IPS-NIHi7 (cell line): Measurements from ENCODE around the gene ZNF581.
A peak's percentile ranks its signal among the peaks of the same experiment; 100 is the strongest.

Experiments used
- DNase-seq: peaks from one replicate; pipeline ENCODE4 v3.0.0; 2012; ENCODE audit warnings: mixed read lengths; ENCODE audit errors: extremely low spot score

ZNF581 gene

DNA sequence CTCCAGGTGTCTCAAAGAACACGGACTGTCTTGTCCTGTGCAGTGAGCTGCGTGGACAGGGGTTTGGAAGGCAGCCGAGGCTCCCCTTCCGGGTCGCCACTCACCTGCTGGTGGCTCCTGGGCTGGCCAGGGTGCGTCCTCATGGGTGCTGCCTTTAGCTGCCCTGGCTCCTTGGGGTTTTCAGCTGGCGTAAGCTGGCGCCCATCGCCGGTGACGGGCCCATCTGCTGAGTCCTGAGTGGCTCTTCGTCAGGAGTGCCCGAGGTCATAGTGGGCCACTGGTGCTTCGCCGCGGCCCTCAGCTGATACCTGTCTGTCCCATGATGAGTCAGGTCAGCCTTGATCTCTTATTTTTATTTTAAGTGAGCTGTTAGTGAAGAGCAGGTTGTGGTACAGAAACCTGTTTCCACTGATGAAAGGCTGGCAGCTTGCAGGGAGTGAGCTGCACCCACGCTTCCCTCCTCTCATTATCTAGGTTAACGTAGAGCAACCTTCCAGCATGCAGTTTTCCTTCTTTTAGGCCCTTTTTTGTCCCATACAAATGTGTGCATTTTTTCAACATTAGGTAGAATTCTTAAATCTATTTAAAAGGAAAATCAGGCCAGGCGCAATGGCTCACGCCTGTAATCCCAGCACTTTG, 50.0 kb downstream of the ZNF581 start:
- DNase-seq = no peak

DNA sequence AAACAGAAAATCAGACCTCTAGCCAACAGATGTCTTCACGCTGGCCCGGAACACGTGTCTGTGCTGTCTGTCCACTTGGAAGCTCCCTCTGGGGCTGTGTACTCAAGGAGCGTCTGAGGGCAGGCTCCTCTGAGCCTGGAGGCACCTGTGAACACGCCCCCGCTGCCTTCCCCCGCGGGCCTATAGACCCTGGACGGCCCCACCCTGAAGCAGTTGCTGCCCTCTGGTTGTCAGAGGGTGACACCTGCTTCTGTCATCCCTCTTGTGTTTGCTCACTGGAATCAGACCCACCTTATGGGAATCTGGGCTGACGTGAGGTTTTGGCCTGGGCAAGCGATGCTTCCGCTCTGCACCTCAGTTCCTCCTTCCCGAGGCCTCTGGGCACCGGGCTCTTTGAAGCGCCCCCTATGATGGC, 50.8 kb downstream of the ZNF581 start:
- peak; percentile 9 for DNase-seq

DNA sequence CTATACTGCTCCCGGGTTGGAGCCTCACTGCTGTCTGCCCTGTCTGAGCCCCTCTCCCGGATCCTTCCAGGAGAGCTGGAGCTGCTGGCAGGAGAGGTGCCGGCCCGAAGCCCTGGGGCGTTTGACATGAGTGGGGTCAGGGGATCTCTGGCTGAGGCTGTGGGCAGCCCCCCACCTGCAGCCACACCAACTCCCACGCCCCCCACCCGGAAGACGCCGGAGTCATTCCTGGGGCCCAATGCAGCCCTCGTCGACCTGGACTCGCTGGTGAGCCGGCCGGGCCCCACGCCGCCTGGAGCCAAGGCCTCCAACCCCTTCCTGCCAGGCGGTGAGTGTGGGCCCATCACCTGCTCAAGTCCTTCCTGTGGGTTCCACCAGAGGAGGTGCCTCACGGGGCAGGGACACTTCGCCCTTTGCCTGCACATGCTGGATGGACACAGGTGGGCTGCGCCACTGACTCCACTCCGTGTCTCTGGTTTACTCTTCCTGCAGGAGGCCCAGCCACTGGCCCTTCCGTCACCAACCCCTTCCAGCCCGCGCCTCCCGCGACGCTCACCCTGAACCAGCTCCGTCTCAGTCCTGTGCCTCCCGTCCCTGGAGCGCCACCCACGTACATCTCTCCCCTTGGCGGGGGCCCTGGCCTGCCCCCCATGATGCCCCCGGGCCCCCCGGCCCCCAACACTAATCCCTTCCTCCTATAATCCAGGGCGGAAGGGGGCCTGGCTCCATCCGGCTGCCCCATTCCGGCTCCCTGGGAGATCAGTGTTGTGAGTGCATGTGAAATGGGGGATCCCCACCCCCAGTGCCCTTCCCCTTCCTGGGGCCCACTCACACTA, 51.4 kb downstream of the ZNF581 start:
- peak; percentile 10 for DNase-seq
